HL-60/S4 treated with retinoic acid at 250 ng/mL for 4 days and 3 days (cell line): Measurements from ENCODE around the gene HSD17B8.

Experiments
- in situ Hi-C: fragments of 300-500 bp; cut with MboI; formaldehyde crosslinking; loops from 2 replicates; pipeline ENCODE4 v1.7.0; 2022; ENCODE audit warnings: low sequenced_read_pairs

Gene HSD17B8

GRCh38 chr6:33236328-33236727 is 31.9 kb downstream of the HSD17B8 start:
- in situ Hi-C loops, result no loop called here

DNA sequence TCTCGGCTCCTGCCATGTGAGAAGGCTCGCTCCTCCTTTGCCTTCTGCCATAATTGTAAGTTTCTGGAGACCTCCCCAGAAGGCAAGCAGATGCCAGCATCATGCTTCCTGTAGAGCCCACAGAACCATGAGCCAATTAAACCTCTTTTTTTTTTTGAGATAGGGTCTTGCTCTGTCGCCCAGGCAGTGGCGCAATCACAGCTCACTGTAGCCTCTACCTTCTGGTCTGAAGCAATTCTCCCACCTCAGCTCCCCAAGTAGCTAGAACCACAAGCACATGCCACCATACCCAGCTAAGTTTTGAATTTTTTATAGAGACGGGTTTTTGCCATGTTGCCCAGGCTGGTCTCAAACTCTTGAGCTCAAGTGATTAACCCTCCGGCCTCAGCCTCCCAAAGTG is 32.4 kb downstream of the HSD17B8 start:
- in situ Hi-C loops, result no loop called here

GRCh38 chr6:33237741-33238140 is 33.3 kb downstream of the HSD17B8 start:
- in situ Hi-C loops, result no loop called here

DNA sequence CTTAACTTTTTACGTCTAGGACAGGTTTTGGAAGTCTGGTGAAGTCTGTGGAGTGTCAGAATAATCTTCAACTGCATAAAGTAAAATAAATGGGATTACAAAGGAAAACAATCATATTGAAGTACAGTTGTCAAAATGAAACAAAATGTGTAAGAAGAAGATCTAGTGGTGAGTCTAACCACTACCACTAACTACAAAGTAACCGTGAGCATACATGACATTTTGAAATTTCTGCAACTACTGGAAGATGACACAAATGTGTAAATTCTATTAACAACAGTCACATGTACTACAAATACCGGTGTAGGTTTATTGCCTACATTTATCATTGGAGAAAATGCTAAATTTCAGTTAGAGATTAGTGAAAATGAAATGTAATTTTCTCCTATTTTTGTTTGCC is 37.5 kb downstream of the HSD17B8 start:
- in situ Hi-C loops, result no loop called here

DNA sequence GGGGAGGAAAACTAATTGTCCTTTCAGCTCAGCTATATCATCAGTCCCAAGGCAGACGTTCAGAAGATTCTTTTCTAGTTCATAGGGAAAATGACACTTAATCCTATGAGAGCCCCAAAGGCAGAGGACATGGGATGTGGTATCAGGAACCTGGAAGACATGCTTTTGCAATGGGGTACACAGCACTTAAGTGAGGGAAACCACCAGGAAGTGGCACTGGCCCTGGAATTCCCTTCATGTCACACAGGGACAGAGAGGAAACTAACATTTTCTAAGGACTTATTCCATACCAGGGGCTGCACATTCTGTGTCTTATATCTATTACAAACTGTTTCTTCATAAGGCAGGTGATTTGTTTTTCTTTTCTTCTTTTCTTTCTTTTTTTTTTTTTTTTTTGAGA is 39.0 kb downstream of the HSD17B8 start:
- in situ Hi-C loops, result no loop called here

DNA sequence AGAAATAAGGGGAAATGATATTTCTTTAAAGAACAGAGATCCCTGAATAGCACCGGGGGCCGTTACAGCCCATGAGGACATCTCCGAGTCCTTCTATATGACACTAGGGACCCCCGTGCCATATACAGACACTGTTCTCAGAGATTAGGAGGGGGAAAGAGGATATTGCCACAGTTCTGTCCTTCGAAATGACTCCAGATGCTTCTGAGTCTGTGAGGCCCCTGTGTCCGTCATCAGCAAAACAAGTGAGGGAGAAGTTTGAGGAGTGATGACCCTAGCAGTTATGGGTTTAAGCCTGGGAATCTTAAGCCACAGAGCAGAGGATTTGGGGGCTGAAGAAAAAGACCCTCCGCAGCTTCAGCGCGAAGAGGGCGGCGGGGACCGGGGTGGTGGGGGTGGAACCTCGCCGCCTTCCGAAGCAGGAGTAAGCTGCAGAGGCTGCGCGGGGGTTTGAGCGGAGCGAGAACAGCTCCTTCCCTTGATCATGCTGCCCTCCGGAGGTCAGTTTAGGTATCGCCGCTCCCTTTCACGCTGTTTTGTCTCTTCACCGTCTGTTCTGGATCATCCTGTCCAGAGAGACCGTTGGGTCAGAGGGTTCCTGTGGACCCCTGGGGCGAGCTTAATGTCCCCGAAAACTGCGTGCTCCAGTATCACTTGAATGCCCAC is 43.7 kb downstream of the HSD17B8 start:
- in situ Hi-C loops, result no loop called here

DNA sequence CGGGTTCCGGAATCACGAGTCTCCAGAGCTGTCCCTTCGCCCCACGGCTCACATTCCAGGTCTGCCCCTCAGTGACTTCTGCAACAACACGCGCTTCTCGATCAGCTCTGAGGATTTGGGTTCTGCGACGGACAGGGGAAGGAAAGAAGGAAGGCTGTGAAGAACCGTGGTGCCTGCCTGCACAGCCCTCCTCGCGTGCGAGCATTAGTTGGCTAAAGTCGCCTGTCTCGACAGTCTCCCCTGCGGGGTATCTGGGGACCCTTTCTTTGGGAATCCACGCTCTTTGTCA is 44.1 kb downstream of the HSD17B8 start:
- in situ Hi-C loops, result no loop called here

DNA sequence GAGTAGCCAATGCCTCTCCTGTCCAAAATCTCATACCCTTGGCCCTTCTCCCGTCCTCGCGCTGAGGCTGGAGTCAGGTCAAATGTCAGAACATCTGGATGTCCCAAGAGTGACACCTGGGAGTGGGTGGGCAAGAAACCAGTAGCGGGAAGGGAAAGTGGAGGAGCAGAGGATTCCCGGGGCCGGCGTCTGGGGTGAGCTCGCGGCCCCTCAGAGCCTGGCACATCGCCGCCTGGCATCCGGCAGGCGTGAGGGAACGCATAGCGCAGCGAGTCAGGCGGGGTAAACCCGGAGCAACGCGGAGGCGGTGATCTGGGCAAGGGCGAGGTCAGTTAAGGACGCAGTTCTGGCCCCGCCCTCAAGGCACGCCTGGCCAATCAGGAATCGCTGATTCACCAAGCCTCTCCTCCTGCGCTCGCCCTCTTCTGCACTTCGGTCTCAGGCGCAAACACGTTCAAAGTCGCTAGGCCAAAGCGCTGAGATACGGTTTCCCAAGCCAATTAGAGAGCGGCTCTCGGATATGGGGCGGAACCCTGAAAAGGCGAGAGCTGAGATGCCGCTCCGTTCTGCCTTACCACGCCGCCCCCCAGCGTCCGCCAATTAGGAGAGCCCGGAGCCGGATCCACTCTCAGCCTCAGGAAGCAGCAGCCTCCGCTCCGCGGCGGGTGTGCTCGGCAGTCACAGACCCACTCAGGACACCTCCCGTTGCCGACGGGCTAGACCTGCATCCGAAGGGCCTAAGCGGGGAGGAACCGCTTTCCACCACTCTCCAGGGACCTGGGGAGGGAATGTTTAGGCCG is 44.7 kb downstream of the HSD17B8 start:
- in situ Hi-C loops, result no loop called here

DNA sequence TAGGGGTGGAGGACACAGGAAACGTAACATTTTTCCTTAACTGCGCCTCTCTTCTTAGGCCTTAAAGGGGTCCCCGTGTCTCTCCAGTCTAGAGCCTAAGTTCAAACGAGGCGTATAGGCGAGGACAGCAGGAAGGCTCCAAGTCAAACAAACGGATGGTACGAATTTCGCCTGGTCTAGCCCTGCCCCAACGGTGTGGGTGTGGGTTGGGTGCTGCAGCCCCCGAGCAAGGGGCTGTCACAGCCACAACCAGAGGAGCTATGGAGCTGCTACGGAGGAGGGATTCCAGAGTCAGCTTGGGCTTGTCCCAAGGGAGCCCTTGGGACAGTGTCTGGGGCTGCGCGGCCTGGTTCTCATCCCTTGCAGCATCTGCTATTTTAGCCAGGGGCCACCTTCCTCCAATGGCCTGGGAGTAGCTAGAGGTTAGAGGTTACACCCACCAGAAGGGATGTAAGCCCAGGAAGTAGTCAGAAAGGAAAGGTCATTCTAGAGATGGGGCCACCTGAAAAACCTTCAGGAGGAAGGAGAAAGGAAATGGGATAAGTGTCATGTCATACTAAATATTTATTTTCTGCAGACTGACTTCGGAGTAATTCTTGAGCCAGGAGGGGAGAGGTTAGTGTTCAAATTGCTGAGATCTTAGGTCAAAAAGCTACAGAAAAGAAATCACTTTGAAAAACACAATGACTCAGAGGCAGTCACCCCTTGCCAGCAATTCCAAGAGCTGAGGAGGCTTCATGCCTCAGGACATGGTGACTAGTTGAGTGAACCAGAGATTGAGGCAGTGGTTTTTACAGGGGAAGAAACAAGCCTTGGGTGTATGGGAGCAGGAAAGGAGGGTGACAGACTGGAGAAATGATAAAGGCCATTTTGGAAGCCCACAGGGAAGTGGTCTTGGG is 45.5 kb downstream of the HSD17B8 start:
- in situ Hi-C loops, result no loop called here

DNA sequence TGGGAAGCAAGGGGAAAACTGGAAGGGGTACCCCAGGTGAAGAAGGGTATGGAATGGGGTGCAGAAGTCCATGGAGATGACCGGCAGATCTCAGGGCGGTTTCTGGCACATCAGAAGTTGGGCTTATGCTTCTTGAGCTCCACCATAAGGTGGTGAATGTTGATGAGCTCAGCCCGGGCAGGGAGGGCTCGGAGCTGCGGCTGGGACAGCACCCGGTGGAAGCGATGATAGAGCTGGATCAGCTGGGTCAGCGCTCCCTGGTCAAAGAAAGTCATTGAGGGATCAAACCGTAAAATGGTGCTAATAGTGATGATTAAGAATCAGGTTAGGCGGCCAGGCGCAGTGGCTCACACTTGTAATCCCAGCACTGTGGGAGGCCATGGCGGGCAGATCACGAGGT is 46.3 kb downstream of the HSD17B8 start:
- in situ Hi-C loops, result no loop called here

DNA sequence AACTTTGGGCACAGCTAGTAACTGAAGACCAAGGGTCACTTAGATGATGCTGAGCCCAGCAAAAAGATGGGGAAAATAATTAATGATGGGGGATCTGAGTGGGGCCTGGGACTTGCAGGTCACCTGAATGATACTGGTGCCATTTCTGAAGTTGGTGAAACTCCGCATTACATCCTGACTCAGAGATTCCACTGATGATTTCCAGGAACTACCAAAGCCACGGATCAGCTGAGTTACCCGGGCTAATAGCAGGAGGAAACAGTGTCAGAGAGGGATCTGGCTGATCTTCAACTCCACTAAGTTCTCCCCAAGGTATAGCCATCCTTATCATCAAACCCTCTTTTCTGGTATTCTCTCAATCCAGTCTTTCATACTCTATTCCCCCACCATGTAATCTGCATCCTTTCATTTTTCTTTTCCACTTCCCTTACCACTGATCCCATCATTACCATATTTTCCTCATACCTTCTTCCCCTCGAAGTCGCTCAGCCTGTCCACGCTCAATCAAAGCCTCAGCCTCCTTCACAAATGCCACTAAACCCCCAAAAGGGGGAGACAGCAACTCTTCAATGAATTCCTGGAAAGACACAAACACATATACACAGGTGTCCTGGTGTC is 47.0 kb downstream of the HSD17B8 start:
- in situ Hi-C loops, result no loop called here

- in situ Hi-C loops, result no loop called here
These were observed 48.3 kb downstream of the HSD17B8 start for GRCh38 chr6:33252759-33253158.

DNA sequence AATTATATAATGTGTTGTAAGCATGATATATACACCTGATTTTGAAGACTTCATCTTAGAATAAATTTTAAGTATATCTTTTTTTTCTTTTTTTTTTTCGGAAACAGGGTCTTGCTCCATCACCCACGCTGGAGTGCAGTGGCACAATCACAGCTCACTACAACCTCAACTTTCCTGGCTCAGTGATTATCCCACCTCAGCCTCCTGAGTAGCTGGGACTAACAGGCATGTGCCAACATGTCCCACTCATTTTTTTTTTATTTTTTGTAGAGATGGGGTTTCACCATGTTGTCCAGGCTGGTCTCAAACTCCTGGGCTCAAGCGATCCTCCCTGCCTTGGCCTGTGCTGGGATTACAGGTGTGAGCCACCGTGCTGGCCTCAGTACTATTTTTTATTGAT is 50.1 kb downstream of the HSD17B8 start:
- in situ Hi-C loops, result no loop called here
